ENCODE data around the gene SAPCD2.

SAPCD2 gene

GRCh38 chr9:137015976-137016375 is 54.4 kb downstream of the SAPCD2 start:
- TF ChIP-seq POU2F2 (IDR thresholded peaks at IDR 0.05; ENCODE audit: low read depth, low read length) (no peak), POLR2A (IDR thresholded peaks at IDR 0.05; ENCODE audit: low read depth, low read length) (no peak), SPI1 (IDR thresholded peaks at IDR 0.05; ENCODE audit: low read depth, low read length) (no peak), TAF1 (IDR thresholded peaks at IDR 0.05; ENCODE audit: low read depth, low read length) (no peak), PAX5 (IDR thresholded peaks at IDR 0.05; ENCODE audit: insufficient read depth, low read length, severe bottlenecking) (no peak), POLR2AphosphoS5 (IDR thresholded peaks at IDR 0.05; ENCODE audit: low read depth, low read length) (no peak)
- FAIRE-seq (no peak), DNase-seq (ENCODE audit: insufficient read length, low spot score) (no peak)

- DNase-seq (ENCODE audit: insufficient read length, low spot score) (no peak), FAIRE-seq (no peak)
- TF ChIP-seq POU2F2 (IDR thresholded peaks at IDR 0.05; ENCODE audit: low read depth, low read length) = no peak
- TF ChIP-seq PAX5 (IDR thresholded peaks at IDR 0.05; ENCODE audit: insufficient read depth, low read length, severe bottlenecking) = no peak
- TF ChIP-seq POLR2AphosphoS5 (IDR thresholded peaks at IDR 0.05; ENCODE audit: low read depth, low read length) = no peak
- TF ChIP-seq TAF1 (IDR thresholded peaks at IDR 0.05; ENCODE audit: low read depth, low read length) = no peak
Measured at GRCh38 chr9:137015540-137015930, 54.8 kb downstream of the SAPCD2 start.

GRCh38 chr9:137014776-137015539 is 55.4 kb downstream of the SAPCD2 start:
- no peak for DNase-seq (ENCODE audit: insufficient read length, low spot score)
- no peak for TF ChIP-seq SPI1 (IDR thresholded peaks at IDR 0.05; ENCODE audit: low read depth, low read length)
- TF ChIP-seq PAX5 (IDR thresholded peaks at IDR 0.05; ENCODE audit: insufficient read depth, low read length, severe bottlenecking) = no peak
- TF ChIP-seq TAF1 (IDR thresholded peaks at IDR 0.05; ENCODE audit: low read depth, low read length) = no peak
- no peak for TF ChIP-seq POLR2AphosphoS5 (IDR thresholded peaks at IDR 0.05; ENCODE audit: low read depth, low read length)
- TF ChIP-seq POU2F2 (IDR thresholded peaks at IDR 0.05; ENCODE audit: low read depth, low read length) = no peak
- TF ChIP-seq POLR2A (IDR thresholded peaks at IDR 0.05; ENCODE audit: low read depth, low read length) = no peak
- FAIRE-seq = no peak

- FAIRE-seq (no peak), DNase-seq (ENCODE audit: insufficient read length, low spot score) (no peak)
- TF ChIP-seq SPI1 (IDR thresholded peaks at IDR 0.05; ENCODE audit: low read depth, low read length) (no peak), POLR2AphosphoS5 (IDR thresholded peaks at IDR 0.05; ENCODE audit: low read depth, low read length) (no peak), POLR2A (IDR thresholded peaks at IDR 0.05; ENCODE audit: low read depth, low read length) (no peak), TAF1 (IDR thresholded peaks at IDR 0.05; ENCODE audit: low read depth, low read length) (no peak), POU2F2 (IDR thresholded peaks at IDR 0.05; ENCODE audit: low read depth, low read length) (no peak), PAX5 (IDR thresholded peaks at IDR 0.05; ENCODE audit: insufficient read depth, low read length, severe bottlenecking) (no peak)
Measured at GRCh38 chr9:137014166-137014565, 56.2 kb downstream of the SAPCD2 start.

GRCh38 chr9:137013571-137013940 is 56.8 kb downstream of the SAPCD2 start:
- TF ChIP-seq POLR2A (IDR thresholded peaks at IDR 0.05; ENCODE audit: low read depth, low read length) (no peak), PAX5 (IDR thresholded peaks at IDR 0.05; ENCODE audit: insufficient read depth, low read length, severe bottlenecking) (no peak), POU2F2 (IDR thresholded peaks at IDR 0.05; ENCODE audit: low read depth, low read length) (no peak), POLR2AphosphoS5 (IDR thresholded peaks at IDR 0.05; ENCODE audit: low read depth, low read length) (no peak)
- DNase-seq (ENCODE audit: insufficient read length, low spot score) (no peak), FAIRE-seq (no peak)

GRCh38 chr9:137012694-137013570 is 57.4 kb downstream of the SAPCD2 start:
- no peak for DNase-seq (ENCODE audit: insufficient read length, low spot score)
- TF ChIP-seq POLR2A (IDR thresholded peaks at IDR 0.05; ENCODE audit: low read depth, low read length) (no peak), POLR2AphosphoS5 (IDR thresholded peaks at IDR 0.05; ENCODE audit: low read depth, low read length) (no peak), POU2F2 (IDR thresholded peaks at IDR 0.05; ENCODE audit: low read depth, low read length) (no peak), TAF1 (IDR thresholded peaks at IDR 0.05; ENCODE audit: low read depth, low read length) (no peak), PAX5 (IDR thresholded peaks at IDR 0.05; ENCODE audit: insufficient read depth, low read length, severe bottlenecking) (no peak), SPI1 (IDR thresholded peaks at IDR 0.05; ENCODE audit: low read depth, low read length) (no peak)
- FAIRE-seq = no peak

Data from GM12891 (cell line).